Urinary bladder (tissue), 4 donors: ENCODE measurements around the gene DBNL. TPM values are rescaled to one million over a fixed set of nuclear protein-coding genes. Genes with fewer than 3 reads are reported as not detected.

ENCODE experiments used
- DNase-seq: peaks from one replicate; pipeline ENCODE4 v3.0.0-alpha.2; 2015; ENCODE audit errors: extremely low spot score
- H3K27ac ChIP-seq: one replicate; pipeline ENCODE4 v1.5.1; 2013; ENCODE audit warnings: low read depth, mild to moderate bottlenecking, moderate library complexity
- H3K36me3 ChIP-seq: one replicate; pipeline ENCODE4 v1.6.1; 2013; ENCODE audit warnings: mild to moderate bottlenecking, moderate library complexity; ENCODE audit not compliant: insufficient read depth
- H3K4me1 ChIP-seq: one replicate; pipeline ENCODE4 v1.6.1; 2013; ENCODE audit warnings: mild to moderate bottlenecking, moderate library complexity; ENCODE audit not compliant: insufficient read depth
- H3K4me3 ChIP-seq: one replicate; pipeline ENCODE4 v1.5.1; 2013; ENCODE audit warnings: low read depth, low read length
- WGBS: extraction: QIAGEN DNeasy Blood & Tissue Kit; methylation state at CpG from one replicate; pipeline ENCODE4 v1.1.7; 2013; 5-methylcytosine and 5-hydroxymethylcytosine counted together
- polyA plus RNA-seq: library from polyadenylated mRNA; stranded (reverse); fragments of 200-250 nt; gene quantifications from one replicate; pipeline ENCODE4 v1.2.3, GENCODE V29; 2013
- total RNA-seq: library from RNA; depleted of rRNA; stranded (reverse); fragments of >200 nt; gene quantifications from one replicate; pipeline ENCODE4 v1.2.3, GENCODE V29; 2014
- donor health status: healthy with polysubstance abuse.
- donor health status: healthy.

The DBNL gene
- total and polyA plus RNA-seq, 2 donors, result 56.0 to 111 TPM

DNA sequence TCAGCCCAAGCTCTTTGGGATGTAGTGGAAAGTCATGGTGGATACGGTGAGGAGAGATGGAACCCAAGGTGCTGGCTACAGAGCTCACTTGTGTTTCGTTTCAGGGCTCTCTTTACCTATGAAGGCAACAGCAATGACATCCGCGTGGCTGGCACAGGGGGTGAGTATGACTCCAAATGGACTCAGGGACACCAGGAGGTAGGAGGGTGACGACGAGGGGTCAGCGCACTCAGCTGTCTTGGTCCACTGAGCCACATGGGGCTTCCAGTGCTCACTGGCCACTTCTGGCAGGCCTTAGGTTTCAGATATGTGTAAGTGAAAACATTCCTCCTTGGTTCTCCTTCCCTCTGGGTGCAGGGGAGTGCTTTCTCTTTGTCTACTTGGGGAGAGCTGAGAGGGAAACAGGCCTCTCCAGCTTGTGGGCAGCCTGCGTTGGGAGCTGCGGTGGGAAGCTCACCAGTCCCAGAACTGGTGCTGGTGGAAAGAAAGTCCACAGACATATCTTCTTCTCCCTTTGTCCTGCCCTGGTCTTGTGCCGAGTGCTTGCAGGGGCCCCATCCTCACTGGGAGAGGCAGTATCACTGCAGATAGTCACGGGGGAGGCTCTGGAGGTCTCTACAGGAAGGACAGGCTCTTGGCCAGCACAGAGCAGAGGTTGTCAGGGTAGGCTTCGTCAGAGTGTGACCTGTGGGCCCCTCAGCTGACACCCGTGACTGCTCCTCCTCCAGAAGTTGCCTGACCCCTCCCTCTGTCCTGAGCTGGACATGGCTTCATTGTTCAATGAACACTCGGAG lies 5.8 kb downstream of the DBNL start:
- 92% methylated on average over 14 of the region's 14 CpGs for WGBS
- Histone ChIP-seq H3K27ac (no peak overlapping the region), H3K4me1 (no peaks in the 10 kb centered on the region), H3K36me3 (no peaks in the 10 kb centered on the region), H3K4me3 (no peak overlapping the region)
- DNase-seq, result no peak

DNA sequence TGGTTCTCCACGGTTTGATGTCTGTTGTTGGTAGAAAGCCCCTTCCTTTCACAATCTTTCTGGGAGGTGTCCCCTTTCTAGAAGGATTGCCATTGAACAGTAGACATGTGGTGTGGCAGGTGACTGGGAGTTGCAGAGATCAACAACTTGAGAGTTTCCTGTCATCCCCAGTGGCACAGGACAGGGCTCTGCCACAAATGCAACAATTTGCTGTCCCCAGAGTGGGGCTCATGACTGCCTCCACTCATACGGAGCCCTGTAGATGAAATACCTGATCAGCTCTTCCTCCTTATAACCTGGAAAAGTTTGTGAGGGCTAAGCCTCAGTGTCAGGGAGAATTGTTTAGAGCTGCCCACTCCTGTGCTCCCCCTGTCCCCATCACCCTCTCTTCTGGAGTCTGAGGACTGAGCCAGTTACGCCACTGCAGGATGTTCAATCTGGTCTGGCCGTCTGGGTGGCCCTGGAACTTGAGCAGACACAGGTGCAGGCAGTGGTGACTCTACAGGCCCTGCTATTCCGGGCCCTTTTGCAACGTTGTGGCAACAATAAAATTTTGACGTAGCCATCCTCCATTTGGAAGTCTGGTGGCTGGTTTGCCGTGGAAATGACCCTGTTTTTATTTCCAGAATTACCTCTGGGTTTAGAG lies 6.5 kb downstream of the DBNL start:
- Histone ChIP-seq H3K27ac (no peak overlapping the region), H3K4me3 (no peak overlapping the region), H3K4me1 (no peaks in the 10 kb centered on the region), H3K36me3 (no peaks in the 10 kb centered on the region)
- no peak for DNase-seq
- WGBS, result 89% methylated on average over 8 of the region's 8 CpGs

DNA sequence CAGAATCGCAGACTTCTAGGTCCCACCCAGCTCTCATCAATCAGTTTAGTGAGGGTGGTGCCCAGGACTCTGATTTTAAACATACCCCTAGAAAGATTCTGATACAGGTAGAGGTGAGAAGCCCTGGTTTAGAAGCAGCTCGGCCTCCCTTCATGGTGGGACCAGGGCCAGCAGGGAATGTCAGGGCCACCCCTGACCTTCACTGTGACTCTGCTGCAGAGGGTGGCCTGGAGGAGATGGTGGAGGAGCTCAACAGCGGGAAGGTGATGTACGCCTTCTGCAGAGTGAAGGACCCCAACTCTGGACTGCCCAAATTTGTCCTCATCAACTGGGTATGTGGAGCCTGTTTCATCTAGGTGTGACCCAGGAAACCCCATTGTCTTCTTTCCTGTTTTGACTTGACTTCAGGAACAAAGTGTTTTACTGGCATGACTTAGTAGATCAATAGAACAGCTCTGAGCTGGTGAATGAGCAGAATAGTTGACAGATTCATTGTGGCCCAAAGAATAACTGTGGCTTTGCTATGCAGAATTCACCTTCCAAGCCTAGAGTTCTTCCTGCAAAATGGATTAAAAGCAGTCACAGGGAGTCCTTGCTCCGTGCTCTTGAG lies 7.2 kb downstream of the DBNL start:
- no peak overlapping the region for H3K27ac ChIP-seq
- H3K36me3 ChIP-seq, result no peaks in the 10 kb centered on the region
- H3K4me3 ChIP-seq, result no peak overlapping the region
- no peaks in the 10 kb centered on the region for H3K4me1 ChIP-seq
- WGBS, result 94% methylated on average over 5 of the region's 5 CpGs
- no peak for DNase-seq

DNA sequence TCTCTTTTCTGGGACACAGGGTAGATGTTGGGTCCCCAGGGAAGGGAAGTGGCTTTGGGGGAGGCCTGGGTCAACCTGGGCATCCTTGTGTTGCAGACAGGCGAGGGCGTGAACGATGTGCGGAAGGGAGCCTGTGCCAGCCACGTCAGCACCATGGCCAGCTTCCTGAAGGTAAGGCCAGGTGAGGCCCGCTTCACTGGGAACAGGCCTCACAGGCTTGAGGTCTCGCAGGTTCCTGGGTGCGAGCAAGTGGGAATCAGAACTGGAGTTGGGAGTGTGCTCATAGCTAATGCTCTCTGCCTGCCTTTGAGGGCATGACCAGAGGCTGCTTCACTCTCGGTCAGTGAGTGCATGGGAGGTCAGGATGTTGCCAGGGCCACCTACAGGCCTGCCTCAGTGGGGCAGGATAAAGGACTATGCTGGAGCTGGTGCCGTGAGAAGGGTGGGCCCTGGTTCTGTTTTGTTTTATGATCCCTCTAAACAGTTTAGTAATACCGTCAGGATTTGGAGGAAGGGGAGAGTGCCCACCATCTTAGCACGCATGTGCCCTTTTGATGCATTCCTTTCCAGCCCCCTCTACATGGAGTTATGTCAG lies 8.4 kb downstream of the DBNL start:
- DNase-seq, result no peak
- WGBS, result 89% methylated on average over 12 of the region's 12 CpGs
- Histone ChIP-seq H3K4me3 (no peak overlapping the region), H3K27ac (no peak overlapping the region), H3K36me3 (peaks cover 8% of the 10 kb centered on the region), H3K4me1 (no peaks in the 10 kb centered on the region)

DNA sequence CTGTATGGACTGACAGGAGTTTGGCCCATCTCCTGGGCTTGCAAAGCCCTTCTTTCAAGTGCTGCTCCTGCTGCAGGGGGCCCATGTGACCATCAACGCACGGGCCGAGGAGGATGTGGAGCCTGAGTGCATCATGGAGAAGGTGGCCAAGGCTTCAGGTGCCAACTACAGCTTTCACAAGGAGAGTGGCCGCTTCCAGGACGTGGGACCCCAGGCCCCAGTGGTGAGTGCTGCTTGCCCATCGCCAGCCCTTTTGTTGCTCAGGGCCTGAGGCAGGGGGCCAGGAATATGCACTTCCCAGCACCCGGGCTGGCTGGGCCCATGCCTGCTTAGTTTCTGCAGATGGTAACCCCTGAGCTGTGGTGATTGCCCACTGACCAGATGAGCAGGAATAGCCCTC lies 12.2 kb downstream of the DBNL start:
- peaks cover 11% of the 10 kb centered on the region for H3K36me3 ChIP-seq
- no peak overlapping the region for H3K27ac ChIP-seq
- H3K4me3 ChIP-seq, result no peak overlapping the region
- 92% methylated on average over 7 of the region's 7 CpGs for WGBS
- no peak for DNase-seq
- H3K4me1 ChIP-seq, result no peaks in the 10 kb centered on the region

DNA sequence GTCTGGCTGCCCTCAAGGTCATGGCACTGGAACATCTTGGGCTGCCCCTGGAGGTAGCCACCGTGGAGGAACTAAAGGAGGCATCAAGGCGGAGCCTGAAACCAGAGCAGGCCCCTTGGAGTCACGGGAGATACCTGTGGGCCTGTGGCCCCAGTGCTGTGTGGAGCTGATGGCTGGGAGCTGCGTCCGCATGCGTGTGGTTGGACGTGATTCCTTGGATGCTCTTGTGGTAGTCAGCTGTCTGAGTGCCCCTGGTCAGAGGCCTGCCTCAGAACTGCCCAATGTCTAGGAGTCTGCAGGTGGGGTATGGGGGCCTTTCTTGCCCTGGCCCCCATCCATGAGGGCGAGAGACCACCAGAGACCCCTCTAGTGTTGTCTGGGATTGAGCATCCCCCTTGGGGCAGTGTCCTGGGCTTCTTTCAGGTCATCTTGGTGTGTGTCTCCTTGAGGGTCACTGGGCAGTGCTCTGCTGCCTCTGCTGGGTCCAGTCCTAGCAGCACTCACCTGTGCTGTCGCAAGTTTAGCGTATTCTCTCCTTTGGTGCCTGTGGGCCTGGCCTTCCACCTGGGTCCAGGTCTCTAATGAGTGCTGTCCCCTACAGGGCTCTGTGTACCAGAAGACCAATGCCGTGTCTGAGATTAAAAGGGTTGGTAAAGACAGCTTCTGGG lies 12.8 kb downstream of the DBNL start:
- H3K4me1 ChIP-seq, result no peaks in the 10 kb centered on the region
- H3K36me3 ChIP-seq, result peaks cover 12% of the 10 kb centered on the region
- WGBS, result 93% methylated on average over 11 of the region's 11 CpGs
- no peak overlapping the region for H3K4me3 ChIP-seq
- DNase-seq, result no peak
- H3K27ac ChIP-seq, result no peak overlapping the region

DNA sequence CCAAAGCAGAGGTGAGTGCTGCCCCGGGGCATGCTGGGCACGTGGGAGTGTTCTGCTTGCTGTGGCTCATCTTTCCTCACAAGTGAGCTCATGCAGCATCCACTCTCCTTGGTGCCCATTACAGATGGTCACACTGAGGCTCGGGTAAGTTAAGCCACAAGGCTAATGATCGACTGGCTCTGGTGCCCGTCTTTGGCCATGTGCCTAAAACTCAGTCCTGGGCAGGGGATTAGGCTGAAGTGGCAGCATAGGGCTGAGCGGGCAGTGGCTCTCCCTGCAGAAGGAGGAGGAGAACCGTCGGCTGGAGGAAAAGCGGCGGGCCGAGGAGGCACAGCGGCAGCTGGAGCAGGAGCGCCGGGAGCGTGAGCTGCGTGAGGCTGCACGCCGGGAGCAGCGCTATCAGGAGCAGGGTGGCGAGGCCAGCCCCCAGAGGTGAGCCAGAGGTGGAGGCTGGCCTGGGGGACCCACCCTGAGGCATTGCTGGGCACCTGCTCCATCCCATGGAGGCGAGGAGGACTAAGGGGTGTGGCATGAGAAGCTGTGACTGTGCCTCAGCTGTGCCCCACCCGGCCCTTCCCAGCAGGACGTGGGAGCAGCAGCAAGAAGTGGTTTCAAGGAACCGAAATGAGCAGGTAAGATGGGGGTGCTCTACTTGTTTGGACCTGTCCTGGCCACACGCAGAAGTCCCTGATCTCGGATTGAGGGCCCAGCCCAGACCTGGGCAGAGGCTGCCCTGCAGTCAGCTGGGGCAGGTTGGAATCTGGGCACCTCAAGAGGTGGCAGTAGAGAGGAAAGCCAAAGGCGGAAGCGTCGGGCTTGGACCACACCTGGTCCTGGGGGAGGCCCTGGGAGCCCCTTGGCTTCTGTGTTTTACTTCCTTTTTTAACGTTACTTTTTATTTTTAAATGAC lies 13.6 kb downstream of the DBNL start:
- Histone ChIP-seq H3K36me3 (peaks cover 12% of the 10 kb centered on the region), H3K4me1 (no peaks in the 10 kb centered on the region), H3K4me3 (no peak overlapping the region), H3K27ac (no peak overlapping the region)
- DNase-seq, result no peak
- 92% methylated on average over 30 of the region's 30 CpGs for WGBS

DNA sequence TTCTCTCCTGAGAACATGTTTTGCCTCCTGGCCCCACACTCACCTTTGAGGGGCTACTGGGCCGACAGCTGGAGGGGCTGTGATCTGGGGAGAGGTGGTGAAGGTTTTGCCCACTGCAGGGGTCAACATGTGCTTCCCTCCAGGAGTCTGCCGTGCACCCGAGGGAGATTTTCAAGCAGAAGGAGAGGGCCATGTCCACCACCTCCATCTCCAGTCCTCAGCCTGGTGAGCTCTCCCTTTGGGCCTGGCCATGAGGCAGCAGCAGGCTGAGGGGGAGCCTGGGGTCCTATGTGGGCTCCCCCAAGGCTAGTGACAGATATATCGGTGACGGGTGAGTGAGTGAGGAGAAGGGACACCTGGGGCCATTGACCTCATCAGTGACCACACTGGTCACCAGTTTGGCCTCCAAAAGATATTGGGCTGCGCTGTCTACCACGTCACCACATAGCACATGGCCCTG lies 14.3 kb downstream of the DBNL start:
- Histone ChIP-seq H3K36me3 (peaks cover 12% of the 10 kb centered on the region), H3K4me3 (no peak overlapping the region), H3K27ac (no peak overlapping the region), H3K4me1 (no peaks in the 10 kb centered on the region)
- no peak for DNase-seq
- WGBS, result 91% methylated on average over 7 of the region's 7 CpGs

DNA sequence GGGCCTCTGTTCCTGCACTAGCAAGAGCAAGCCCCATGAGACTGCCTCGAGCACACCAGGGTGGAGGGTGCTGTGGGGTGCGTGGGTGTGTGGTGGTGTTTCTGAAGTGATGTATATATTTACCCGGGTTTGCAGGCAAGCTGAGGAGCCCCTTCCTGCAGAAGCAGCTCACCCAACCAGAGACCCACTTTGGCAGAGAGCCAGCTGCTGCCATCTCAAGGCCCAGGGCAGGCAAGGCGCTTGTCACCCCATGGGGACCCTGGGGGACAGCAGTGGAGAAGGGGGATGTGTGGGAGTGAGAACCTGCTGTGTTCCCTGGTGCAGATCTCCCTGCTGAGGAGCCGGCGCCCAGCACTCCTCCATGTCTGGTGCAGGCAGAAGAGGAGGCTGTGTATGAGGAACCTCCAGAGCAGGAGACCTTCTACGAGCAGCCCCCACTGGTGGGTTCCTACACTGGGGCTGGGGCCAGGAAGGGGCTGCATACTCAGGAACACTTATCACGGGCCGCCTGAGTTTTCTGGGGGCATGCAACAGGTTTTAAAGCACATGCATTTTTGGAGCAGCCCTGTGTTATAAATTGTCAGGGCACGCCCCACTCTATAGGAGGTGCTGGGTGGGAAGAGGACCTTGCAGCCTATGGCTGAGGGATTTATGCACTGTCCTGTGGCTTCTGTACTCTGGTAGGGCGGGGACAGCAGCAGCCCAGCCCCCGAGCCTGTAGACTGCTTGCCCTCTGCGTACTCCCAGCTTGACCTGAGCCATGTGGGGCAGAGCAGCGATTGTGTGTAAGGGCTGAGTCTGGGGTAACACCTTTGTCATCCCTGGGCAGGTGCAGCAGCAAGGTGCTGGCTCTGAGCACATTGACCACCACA lies 15.0 kb downstream of the DBNL start:
- H3K4me3 ChIP-seq, result no peak overlapping the region
- peaks cover 12% of the 10 kb centered on the region for H3K36me3 ChIP-seq
- DNase-seq, result no peak
- WGBS, result 90% methylated on average over 14 of the region's 14 CpGs
- no peaks in the 10 kb centered on the region for H3K4me1 ChIP-seq
- H3K27ac ChIP-seq, result no peak overlapping the region

DNA sequence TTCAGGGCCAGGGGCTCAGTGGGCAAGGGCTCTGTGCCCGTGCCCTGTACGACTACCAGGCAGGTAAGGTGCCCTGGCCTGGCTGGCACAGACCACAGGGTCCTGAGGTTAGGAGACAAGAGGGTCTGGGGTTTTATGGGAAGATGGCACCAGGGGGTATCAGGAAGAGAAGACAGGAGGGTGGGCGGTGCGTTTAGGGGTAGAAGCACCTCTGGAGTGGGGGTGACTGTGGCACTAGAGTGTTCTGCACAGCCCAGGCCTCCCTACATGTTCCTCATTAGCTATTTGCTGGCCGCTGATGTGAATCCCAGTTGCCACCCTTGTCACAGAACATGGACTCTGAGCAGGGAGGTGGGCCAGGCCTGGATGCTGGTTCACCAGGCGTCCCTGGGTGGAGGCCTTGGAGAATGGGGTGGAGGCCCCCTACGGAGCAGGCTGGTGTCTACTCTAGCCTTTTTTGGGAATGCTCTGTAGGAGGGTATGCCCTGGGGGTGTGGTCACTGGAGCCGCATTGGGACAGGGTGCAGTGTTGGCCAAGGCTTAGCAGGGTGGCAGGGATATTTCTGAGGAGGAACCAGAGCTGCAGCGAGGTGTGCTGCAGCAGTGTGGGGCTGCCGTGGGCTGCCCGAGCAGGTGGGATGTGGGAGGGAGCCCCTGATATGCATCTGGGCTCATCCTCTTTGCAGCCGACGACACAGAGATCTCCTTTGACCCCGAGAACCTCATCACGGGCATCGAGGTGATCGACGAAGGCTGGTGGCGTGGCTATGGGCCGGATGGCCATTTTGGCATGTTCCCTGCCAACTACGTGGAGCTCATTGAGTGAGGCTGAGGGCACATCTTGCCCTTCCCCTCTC lies 15.8 kb downstream of the DBNL start:
- no peak for DNase-seq
- H3K4me3 ChIP-seq, result no peak overlapping the region

DNA sequence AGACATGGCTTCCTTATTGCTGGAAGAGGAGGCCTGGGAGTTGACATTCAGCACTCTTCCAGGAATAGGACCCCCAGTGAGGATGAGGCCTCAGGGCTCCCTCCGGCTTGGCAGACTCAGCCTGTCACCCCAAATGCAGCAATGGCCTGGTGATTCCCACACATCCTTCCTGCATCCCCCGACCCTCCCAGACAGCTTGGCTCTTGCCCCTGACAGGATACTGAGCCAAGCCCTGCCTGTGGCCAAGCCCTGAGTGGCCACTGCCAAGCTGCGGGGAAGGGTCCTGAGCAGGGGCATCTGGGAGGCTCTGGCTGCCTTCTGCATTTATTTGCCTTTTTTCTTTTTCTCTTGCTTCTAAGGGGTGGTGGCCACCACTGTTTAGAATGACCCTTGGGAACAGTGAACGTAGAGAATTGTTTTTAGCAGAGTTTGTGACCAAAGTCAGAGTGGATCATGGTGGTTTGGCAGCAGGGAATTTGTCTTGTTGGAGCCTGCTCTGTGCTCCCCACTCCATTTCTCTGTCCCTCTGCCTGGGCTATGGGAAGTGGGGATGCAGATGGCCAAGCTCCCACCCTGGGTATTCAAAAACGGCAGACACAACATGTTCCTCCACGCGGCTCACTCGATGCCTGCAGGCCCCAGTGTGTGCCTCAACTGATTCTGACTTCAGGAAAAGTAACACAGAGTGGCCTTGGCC lies 16.6 kb downstream of the DBNL start:
- H3K4me3 ChIP-seq, result no peak overlapping the region
- no peak for DNase-seq
- WGBS, result 79% methylated on average over 8 of the region's 8 CpGs
- no peak overlapping the region for H3K27ac ChIP-seq
- H3K36me3 ChIP-seq, result peaks cover 12% of the 10 kb centered on the region
- no peaks in the 10 kb centered on the region for H3K4me1 ChIP-seq

More for the DNA sequence above, 15.8 kb downstream of the DBNL start:
- Histone ChIP-seq H3K4me1 (no peaks in the 10 kb centered on the region), H3K27ac (no peak overlapping the region), H3K36me3 (peaks cover 12% of the 10 kb centered on the region)
- 93% methylated on average over 21 of the region's 21 CpGs for WGBS
